ENCODE data around the gene TRIM73.
"Not testable (repeated sequence)": the region's sequence is repeated elsewhere in the genome, so short reads cannot be mapped to it uniquely, and the experiment has no call there.

DNA sequence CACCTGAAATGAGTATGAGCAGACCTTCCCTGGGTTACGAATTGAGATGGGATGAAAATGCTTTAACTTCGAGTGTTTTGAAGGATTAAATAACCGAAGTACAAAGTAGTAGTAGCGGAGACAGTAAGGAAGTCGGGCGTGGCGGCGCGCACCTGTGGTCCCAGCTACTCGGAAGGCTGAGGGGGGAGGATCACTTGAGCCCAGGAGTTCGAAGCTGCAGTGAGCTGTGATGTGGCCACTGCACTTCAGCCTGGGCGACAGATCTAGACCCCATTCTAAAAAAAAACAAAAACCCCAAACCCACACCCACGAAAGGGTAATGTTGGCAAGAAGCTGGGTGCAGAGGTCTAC lies 15.4 kb downstream of the TRIM73 start:
- TF ChIP-seq, protein P1, sequence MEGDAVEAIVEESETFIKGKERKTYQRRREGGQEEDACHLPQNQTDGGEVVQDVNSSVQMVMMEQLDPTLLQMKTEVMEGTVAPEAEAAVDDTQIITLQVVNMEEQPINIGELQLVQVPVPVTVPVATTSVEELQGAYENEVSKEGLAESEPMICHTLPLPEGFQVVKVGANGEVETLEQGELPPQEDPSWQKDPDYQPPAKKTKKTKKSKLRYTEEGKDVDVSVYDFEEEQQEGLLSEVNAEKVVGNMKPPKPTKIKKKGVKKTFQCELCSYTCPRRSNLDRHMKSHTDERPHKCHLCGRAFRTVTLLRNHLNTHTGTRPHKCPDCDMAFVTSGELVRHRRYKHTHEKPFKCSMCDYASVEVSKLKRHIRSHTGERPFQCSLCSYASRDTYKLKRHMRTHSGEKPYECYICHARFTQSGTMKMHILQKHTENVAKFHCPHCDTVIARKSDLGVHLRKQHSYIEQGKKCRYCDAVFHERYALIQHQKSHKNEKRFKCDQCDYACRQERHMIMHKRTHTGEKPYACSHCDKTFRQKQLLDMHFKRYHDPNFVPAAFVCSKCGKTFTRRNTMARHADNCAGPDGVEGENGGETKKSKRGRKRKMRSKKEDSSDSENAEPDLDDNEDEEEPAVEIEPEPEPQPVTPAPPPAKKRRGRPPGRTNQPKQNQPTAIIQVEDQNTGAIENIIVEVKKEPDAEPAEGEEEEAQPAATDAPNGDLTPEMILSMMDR (conservative IDR thresholded peaks at IDR 0.05; ENCODE audit: low read depth, low read length) = not testable (repeated sequence)
- not testable (repeated sequence) for TF ChIP-seq EZH2 (IDR thresholded peaks at IDR 0.05; ENCODE audit: low read length, unreplicated experiment); EZH2phosphoT487 (IDR thresholded peaks at IDR 0.05; ENCODE audit: borderline replicate concordance, low read length)

Measured in PC-3 (cell line).